Activated naive CD4-positive, alpha-beta T cell treated with anti-CD3 and anti-CD28 coated beads, Interleukin-2, amount 50 U/mL, for 16 hours (primary cell): ENCODE results near the gene KRTAP12-4.
A peak's percentile ranks its signal among the peaks of the same experiment; 100 is the strongest.
"Not testable (repeated sequence)": the region's sequence is repeated elsewhere in the genome, so short reads cannot be mapped to it uniquely, and the experiment has no call there.

Source experiments
- DNase-seq: peaks from one replicate; pipeline ENCODE4 v3.0.0-alpha.2; 2020

KRTAP12-4 gene

DNA sequence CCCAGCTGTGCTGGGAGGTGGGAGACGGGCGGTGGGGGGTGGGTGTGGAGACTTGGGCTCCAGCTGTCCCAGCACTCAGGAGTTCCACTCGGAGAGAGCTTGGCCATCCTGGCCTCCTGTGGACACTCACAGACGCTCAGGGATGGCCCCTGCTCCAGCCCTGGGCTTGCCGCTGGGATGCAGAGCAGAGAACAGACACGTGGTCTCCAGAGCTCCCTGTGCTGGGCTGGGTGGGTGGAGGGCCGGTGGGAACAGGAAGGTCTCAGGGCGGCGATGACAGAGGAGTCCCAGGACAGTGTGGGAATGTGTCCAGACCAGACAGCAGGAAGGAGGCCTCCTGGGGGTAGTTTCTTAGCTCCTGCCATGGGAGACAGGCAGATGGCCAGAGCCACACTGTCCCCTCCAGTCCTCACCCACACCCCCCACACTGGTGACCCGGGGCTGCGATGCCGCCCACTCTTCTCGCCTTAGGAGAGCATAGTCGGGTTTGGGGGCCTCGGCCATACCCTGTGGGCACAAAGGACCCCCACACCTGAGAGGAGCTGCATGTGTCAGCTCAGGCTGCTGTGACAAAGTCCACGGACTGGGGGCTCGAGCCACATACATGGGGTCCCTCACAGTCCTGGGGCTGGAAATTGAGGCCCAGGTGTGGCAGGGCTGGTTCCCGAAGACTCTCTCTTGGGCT, 25.6 kb downstream of the KRTAP12-4 start:
- no peak for DNase-seq

DNA sequence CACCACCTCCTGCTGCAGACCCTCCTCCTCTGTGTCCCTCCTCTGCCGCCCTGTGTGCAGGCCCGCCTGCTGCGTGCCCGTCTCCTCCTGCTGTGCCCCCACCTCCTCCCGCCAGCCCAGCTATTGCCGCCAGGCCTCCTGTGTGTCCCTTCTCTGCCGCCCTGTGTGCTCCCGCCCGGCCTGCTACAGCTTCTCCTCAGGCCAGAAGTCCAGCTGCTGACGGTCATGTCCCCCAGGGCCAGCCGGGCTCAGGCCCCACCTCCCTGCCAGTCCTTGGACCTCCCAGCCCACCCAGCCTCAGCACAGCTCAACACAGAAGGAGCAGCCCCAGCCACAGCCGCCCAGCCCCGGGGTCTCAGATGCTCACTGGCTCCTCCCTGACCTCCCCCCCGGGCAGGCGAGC, 26.6 kb downstream of the KRTAP12-4 start:
- not testable (repeated sequence) for DNase-seq

DNA sequence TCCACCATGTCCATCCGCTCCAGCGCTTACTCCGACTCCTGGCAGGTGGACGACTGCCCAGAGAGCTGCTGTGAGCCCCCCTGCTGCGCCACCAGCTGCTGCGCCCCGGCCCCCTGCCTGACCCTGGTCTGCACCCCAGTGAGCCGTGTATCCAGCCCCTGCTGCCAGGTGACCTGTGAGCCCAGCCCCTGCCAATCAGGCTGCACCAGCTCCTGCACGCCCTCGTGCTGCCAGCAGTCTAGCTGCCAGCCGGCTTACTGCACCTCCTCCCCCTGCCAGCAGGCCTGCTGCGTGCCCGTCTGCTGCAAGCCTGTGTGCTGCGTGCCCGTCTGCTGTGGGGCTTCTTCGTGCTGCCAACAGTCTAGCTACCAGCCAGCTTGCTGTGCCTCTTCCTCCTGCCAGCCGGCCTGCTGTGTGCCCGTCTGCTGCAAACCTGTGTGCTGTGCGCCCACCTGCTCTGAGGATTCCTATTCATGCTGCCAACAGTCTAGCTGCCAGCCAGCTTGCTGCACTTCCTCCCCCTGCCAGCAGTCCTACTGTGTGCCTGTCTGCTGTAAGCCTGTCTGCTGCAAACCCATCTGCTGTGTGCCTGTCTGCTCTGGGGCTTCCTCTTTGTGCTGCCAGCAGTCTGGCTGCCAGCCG, 27.2 kb downstream of the KRTAP12-4 start:
- DNase-seq = not testable (repeated sequence)

DNA sequence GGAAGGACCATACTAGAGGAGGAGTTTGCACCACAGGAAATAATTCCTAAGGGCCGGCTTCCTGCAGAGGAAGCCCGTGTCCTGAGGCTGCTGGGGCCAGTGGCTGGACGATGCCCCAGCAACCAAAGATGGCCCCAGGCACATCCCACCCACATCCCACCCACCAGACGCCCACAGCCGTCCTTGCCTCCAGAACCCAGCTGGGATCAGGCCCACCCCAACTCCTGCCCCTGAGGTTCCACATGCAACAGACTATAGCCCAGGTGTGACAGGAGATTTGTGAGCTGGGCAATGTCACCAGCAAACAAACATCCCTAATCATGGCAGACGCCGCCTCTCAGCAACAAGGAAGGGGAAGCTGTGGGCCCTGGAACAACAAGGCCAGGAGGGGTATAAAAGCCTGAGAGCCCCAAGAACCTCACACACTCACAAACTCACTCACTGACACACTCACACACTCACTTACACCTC, 27.8 kb downstream of the KRTAP12-4 start, which contains the start of gene KRTAP10-9:
Gene KRTAP10-9 (plus strand): TSS at position 421 of the 471 bp plus-strand sequence. CDS start 79 bp downstream, outside the sequence.
- DNase-seq = no peak

DNA sequence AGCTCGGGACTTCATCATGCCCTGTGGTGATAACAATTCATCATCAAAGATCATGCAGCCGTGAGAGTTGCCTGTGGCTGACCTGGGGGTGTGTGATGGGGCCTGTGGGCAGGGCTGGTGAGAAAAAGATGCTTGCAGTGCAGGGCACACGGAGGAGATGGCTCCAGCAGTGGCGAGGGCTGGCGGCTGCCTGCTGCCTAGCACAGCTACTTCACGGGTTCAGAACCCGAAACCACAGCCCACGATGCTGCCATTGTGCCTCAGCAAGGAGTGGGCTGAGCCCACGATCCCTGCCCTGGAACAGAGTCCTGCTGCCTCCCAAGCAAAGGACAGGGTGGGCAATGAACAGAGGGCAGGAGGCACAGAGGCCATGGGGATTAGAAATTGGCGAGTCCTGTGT, 28.2 kb downstream of the KRTAP12-4 start:
- no peak for DNase-seq

DNA sequence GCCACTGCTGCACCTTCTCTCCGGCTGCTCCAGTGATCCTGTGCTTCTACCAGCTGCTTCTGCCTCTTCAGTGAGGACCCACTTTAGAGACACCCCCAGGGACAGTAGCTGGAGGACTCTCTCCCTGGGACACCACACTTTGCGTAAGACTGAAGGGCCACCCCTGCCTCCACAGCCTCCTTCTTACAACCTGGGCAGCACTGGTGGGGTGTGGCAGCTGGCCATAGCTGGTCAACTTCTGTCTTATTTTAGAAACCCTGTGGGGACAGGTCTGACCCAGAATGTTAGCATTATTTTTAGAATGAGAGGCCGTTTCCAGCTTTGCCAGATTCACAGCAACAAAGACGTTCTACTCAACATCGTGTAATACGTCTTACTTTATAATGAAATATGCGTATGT, 28.7 kb downstream of the KRTAP12-4 start:
- no peak for DNase-seq

DNA sequence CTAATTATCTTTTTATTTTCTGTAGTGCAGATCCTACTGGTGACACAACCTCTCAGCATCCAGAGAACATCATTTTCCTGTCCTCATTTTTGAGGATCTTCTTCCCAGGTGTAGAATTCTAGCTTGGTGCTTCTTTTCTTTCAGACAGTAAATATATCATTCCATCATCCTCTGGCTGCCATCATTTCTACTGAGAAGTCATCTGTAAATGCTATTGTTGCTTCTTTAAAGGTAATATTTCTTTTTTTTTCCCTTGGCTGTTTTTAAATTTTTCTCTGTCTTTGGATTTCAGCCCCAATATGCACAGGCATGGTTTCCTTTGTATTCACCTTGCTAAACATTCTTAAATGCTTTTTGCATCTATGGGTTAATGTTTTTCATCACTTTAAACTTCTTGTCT, 30.9 kb downstream of the KRTAP12-4 start:
- no peak for DNase-seq

DNA sequence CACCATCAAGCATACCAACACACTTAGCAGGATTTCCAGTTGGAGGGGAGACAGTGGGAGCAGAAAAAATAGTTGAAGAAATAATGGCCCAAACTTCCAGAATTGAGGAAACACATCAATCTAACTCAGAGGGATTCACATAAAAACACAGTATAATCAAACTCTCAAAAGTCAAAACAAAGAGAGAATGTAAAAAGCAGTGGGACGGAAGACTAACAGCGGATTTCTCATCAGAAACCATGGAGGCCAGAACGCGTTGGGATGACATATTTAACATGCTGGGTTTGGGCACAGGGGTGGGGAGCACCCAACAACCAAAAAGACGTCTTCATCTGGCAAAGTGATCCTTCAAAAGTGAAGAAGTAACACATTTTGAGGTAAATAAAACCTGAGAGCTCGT, 34.6 kb downstream of the KRTAP12-4 start:
- DNase-seq = no peak

DNA sequence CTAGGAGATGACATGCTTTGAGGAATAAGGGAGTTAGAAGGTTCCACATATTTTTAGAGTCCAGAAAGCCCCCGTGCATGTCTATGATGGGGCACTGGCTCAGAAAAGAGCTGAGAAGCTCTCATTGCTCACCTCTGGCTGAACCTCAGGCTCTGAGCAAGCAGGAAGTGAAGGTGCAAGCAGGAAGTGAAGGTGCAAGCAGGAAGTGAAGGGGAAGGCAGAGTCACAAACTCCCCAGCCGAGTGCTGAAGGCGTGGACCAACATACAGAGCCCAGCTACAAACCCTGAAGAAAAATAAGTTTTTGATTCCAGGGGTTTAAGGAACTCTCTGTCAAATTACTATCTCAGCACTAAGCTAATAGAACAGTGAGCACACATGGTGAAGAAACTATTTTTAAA, 35.5 kb downstream of the KRTAP12-4 start:
- DNase-seq = peak; percentile 59

DNA sequence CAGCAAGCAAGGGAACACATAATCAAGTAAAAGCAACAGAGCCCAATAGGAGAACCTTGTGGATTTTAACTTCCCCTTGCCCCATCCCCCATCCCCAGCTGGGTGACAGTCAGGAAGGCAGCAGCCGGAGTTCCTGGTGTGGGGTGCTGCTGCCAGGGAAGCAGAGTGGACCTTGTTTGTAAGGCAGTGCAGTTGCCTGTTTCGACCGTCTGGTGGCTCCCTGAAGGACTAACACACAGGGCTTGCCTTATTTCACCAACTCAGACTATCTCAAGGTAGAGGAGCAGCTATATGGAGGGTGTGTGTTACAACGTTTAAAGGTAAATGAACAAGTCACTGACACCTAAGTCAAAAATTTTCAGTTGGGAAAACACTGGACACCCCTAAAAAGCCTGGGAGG, 36.0 kb downstream of the KRTAP12-4 start:
- no peak for DNase-seq

DNA sequence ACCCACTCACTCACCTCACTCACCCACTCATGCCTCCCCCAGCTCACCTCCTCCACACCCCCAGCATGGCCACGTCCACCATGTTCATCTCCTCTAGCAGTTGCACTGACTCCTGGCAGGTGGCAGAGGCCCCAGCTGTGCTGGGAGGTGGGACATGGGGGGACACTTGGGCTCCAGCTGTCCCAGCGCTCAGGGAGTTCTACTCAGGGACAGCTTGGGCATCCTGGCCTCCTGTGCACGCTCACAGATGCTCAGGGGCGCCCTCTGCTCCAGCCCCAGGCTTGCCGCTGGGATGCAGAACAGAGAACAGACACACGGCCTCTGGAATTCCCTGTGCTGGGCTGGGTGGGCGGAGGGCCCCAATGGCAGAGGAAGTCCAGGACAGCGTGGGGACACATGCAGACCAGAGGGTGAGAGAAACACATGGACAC, 37.4 kb downstream of the KRTAP12-4 start:
- DNase-seq = no peak

DNA sequence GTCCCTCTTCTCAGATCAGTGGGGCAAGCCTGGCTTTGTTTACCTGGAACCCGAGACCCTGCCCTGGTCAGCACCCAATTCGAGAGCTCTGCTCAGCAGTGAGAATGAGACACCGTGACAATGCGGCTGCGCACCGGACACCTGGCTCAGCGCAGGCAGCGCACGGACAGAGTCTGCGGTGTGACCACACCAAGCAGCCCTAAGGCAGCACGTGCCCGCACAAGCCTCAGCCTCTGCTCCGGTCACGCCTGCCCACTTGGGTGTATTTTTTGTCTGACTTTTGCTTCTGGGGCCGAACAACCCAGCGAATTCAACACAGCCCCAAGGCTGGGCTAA, 37.9 kb downstream of the KRTAP12-4 start:
- no peak for DNase-seq

DNA sequence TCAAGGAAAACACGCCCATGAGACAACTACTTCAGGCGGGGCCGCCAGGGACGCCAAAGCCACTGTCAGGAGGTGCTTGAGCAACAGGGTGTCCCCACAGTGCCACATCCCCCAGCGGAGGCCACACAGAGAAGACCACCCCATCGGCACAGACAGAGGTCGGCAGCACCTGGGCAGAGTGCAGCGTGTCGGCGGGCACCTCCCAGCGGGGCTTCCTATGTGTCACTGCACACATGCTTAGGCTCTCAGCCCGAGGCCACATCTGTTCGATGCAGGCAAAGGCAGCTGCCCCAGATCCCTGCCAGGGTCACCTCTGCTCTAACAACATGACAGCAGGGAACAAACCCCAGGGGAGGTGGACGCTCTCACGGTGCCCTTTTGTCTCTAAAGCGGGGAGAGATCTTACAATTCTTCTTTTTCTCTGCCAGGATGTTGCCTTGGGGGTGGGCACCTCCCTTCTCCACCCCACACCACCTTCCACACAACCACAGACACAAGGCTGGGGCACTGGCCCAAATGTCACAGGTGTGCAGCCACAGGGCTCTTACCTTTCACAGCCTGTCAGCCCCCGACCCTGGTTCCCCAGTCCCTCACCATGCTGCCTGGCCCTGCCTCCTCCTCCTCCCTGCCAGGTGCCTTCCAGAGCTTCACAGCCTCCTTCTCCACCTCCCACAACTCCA, 38.4 kb downstream of the KRTAP12-4 start:
- DNase-seq = no peak

DNA sequence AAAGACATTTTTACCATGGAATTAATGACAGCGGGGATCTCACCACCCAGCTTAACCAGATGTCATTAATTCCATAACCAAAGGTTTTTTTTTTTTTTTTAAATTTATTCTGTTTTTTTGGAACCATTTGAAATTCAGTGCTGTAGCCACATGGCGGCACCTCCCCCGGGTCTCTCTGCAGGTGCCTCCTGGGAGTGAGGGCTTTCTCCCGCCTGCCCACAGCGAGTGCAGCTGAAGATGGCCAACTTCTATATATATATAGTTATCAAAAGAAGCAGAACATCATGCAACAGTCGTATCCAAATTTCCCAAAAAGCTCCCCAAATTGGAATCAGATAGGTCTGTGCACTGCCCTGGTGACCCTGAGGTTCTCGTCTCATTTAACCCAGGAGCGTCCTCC, 39.0 kb downstream of the KRTAP12-4 start:
- no peak for DNase-seq

DNA sequence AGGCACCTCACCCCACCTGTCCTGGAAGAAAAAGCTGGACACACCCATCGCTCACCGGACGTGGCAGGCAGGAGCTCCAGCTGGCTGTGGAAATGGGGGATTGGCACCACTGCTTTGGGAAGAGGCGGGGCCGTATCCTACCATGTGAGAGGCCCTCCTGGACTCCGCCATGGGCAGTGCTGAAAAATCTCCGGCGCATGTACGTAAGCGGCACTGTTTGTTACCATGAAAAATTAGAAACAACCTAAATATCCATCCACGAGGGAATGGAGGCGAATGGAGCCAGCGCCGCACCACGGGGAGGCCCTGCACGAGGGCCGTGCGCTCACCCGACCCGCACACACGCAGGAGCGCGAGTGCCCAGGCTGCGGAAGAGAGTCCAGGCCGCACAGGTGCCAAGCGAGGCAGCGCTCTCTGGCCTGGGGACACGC, 39.5 kb downstream of the KRTAP12-4 start:
- no peak for DNase-seq

DNA sequence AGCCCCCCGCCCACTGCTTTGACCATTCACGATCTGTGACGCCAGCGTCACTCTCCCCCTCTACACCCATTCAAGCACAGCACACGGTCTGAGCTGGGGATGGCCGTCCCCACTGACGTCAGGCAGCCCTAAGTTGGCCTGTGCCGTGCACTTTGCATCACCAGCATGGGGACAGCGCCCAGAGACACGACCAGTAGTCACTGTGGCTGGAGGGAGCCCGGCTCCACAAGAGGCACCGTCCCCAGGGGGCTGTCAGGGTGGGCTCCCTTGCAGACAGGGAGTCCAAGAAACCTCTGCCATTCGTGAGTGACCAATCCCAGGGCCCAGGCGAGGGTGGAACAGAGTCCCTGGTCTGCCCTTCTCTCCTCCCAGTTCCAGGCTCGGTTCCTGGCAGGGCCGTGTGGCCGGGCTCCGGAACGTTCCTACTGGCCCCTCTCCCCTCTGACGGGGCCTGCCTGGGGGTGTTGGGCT, 40.3 kb downstream of the KRTAP12-4 start:
- DNase-seq = no peak

DNA sequence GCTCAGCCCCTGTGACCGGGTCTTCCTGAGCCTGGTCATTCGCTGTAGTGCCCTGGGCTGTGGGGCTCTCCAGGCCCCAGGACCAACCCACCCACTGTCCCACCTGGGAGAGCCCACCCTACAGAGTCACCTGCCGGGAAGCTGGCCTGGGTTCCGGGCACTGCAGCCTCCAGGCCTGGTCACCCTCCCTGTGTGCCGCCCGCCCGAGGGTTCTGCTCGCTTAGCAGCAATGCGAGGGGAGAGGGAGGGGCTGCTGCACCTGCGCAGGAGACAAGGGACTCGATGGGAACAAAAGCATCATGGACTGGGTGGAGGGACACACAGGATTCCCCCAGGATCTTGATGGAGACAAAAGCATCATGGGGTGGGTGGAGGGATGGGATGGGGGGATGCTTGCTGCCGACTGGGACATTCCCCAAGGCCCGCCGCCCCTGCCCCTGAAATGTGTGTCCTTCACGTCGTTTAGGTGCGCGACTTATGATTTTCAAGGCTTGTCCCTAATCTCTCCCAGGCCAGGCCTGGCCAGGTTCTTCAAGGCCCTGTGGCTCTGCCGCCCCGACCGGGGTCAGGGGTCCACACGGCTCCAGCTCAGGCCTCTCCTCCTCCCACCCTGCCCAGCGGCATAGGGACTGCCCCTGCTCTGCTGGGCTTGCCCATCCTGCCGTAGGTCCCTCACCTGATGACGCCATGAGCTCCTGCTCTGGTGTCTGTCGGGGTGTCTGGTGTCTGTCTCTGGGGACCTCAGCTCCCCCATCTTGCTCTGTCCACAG, 40.9 kb downstream of the KRTAP12-4 start:
- no peak for DNase-seq

DNA sequence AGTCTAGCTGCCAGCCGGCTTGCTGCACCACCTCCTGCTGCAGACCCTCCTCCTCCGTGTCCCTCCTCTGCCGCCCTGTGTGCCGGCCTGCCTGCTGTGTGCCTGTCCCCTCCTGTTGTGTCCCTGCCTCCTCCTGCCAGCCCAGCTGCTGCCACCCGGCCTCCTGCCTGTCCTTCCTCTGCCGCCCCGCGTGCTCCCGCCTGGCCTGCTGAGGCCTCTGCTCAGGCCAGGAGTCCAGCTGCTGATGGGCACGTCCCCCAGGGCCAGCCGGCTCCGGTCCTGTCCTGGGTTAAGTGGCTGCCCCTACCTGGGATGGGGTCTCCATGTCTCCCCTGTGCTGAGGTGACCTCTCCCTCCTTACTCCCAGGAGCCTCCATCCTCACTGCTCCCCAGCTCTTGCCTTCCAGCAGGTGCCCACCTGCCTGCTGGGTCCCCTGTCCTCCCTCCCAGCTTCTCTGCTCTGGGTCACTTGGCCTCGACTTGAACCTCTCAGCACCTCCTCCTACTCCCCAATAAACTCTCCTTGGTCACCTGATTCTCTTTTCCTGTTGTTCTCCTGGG, 41.7 kb downstream of the KRTAP12-4 start:
- DNase-seq = no peak

DNA sequence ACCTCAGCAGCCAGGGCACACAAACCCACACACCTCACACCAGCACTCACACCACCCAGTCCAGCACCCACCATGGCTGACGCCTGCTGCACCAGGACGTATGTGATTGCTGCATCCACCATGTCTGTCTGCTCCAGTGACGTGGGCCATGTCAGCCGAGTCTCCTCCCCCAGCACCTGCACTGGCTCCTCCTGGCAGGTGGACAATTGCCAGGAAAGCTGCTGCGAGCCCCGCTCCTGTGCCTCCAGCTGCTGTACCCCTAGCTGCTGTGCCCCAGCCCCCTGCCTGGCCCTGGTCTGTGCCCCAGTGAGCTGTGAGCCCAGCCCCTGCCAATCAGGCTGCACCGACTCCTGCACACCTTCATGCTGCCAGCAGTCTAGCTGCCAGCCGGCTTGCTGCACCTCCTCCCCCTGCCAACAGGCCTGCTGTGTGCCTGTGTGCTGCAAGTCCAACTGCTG, 42.4 kb downstream of the KRTAP12-4 start, which contains the start of gene KRTAP10-8:
Gene KRTAP10-8 (plus strand): TSS at position 51 of the 458 bp plus-strand sequence. CDS start 22 bp downstream, at position 73.
- no peak for DNase-seq

DNA sequence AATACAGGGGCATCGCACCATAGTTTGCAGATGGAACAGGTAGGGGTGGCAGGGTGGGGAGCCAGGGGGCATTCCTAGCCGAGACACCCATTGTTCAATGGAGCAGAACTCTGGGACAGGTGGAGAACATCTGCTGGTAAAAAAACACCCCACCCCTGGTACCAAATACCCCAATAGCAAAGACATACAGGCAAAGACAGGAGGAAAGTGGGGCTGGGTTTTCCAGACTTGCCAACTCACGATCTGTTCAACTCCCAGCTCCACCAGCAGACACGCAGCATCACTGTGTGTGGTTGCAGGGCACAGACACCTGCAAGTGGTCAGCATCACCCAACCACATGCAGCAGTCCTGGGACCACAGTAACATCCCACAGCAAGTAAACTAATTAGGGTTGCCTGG, 42.9 kb downstream of the KRTAP12-4 start:
- no peak for DNase-seq

DNA sequence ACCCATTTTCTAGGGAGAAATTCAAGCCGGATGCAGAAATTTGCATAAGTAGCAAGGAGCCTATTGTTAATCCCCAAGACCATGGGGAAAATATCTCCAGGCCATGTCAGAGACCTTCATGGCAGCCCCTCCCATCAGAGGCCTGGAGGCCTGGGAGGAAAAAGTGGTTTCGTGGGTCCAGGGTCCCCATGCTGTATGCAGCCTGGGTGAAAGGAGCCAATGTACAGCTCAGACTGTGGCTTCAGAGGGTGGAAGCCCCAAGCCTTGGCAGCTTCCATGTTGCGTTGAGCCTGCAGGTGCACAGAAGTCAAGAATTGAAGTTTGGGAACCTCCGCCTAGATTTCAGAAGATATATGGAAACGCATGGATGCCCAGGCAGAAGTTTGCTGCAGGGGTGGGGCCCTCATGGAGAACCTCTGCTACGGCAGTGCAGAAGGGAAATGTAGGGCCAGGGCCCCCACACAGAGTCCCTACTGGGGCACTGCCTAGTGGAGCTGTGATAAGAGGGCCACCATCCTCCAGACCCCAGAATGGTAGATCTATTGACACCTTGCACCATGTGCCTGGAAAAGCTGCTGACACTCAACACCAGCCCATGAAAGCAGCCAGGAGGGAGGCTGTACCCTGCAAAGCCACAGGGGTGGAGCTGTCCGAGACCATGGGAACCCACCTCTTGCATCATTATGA, 44.2 kb downstream of the KRTAP12-4 start:
- DNase-seq = not testable (repeated sequence)

DNA sequence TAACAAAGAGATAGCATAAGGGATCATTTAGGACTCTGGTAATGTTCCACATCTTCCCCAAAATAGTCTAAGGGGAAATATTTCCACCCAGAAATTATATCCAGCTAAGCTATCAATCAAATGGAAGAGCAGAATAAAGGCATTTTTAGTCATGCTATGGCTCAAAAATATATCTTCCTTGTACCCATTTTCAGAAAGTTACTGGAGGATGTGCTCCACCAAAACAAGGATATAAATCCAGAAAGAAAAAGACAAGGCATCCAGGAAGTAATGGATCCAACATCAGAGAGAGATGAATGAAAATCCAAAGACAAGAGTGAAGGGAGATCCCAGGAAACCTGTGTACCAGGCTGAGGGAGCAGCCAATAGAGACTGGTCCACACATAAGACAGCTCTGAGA, 45.3 kb downstream of the KRTAP12-4 start:
- no peak for DNase-seq
